ENCODE results near the gene DENND4A. TPM values are rescaled to one million over a fixed set of nuclear protein-coding genes. Genes with fewer than 3 reads are reported as not detected.

Gene DENND4A
- total RNA-seq, 3 donors from 2014 or later (not counting 1 experiment from before 2014, with no cell fraction given), result 65.8 to 84.6 (median 66.1) TPM

DNA sequence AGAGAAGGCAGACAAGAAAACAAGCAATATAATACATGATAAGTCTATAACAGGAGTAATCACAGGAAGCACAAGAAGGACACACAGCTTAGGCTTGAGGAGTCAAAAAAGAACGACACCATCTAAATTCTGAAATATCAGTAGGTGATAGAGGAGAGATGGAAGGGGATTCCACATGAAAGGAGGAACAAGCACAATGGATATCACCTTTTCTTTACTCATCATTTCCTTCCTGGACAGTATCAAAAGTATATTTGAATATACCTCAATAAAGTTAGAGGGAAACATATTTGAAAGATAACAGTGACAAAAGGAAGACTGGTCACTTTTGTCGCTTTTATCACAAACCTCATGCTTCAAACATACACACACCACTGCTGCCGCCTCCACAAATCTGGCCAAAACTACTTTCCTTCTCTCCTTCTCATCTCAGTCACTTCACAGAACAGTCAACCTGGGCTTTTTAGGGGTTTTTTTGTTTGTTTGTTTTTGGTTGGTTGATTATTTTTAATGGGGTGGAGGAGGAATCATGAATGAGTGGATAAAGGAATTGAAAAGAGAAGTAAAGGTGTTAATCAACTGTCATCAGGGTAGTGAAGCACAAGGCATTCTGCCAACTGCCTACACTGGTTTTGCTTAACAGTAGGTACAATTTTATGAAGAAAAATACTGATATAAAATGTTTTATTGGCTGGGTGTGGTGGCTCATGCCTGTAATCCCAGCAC is 18.5 kb downstream of the DENND4A start:
- H3K4me3 ChIP-seq (ENCODE audit: low read length), result no peak overlapping the region
- peaks cover 30% of the 10 kb centered on the region for H3K4me1 ChIP-seq (ENCODE audit: control insufficient read depth, insufficient read depth, low read length)
- intact Hi-C loops (cut with micrococcal nuclease), result loop anchor here (1.0 kb wide), 1 partner anchor 9 kb away; no protein-coding TSS in a partner anchor
- H3K27ac Mint-ChIP-seq, result peak overlapping the region; percentile 44 to 56
- ATAC-seq (peak; percentile 13 to 35 (median 31)), DNase-seq (no peak)
- WGBS (ENCODE audit: insufficient coverage), result 19% methylated on average over 2 of the region's 3 CpGs
- H3K4me3 Mint-ChIP-seq, result peak overlapping the region; percentile 61
- H3K9me3 Mint-ChIP-seq, result no peaks in the 10 kb centered on the region
- peak overlapping the region; percentile 55 for H3K27ac ChIP-seq (ENCODE audit: low read length)
- H3K27me3 Mint-ChIP-seq (ENCODE audit: low read depth in 2 of 2), result no peaks in the 10 kb centered on the region
- H3K27me3 ChIP-seq (ENCODE audit: control insufficient read depth, insufficient read depth, low read length), result no peaks in the 10 kb centered on the region
- H3K9me3 ChIP-seq (ENCODE audit: control insufficient read depth, insufficient read depth, low read length), result no peaks in the 10 kb centered on the region
- TF ChIP-seq, protein P1, sequence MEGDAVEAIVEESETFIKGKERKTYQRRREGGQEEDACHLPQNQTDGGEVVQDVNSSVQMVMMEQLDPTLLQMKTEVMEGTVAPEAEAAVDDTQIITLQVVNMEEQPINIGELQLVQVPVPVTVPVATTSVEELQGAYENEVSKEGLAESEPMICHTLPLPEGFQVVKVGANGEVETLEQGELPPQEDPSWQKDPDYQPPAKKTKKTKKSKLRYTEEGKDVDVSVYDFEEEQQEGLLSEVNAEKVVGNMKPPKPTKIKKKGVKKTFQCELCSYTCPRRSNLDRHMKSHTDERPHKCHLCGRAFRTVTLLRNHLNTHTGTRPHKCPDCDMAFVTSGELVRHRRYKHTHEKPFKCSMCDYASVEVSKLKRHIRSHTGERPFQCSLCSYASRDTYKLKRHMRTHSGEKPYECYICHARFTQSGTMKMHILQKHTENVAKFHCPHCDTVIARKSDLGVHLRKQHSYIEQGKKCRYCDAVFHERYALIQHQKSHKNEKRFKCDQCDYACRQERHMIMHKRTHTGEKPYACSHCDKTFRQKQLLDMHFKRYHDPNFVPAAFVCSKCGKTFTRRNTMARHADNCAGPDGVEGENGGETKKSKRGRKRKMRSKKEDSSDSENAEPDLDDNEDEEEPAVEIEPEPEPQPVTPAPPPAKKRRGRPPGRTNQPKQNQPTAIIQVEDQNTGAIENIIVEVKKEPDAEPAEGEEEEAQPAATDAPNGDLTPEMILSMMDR (IDR thresholded peaks at IDR 0.05), result no peak
- H3K4me1 Mint-ChIP-seq, result peaks cover 45 to 55% of the 10 kb centered on the region in 2 donors
- no peaks in the 10 kb centered on the region for H3K36me3 ChIP-seq (ENCODE audit: control insufficient read depth, insufficient read depth, low read length)
- peaks cover 13% of the 10 kb centered on the region for H3K36me3 Mint-ChIP-seq

DNA sequence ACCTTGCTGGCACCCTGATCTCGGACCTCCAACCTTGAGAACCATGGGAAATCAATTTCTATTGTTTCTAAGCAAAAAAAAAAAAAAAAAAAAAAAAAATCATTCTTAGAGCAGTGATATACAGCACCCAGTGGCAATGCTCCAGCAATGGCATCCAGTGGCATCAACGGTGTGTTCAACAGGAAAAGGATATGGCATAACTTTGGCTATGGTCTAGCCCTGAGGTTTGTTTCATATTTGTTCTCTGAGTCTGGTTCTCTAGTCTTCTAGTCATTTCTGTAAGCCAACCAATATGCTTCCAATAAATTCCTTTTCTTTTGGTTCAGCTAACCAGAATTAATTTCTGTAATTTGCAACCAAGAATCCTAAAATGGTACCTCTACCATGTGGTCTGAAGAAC is 19.2 kb downstream of the DENND4A start:
- H3K27ac ChIP-seq (ENCODE audit: low read length), result peak overlapping the region; percentile 55
- peak in 1 of 2 donors; percentile 30 for DNase-seq
- intact Hi-C loops (cut with micrococcal nuclease), result loop anchor here (1.0 kb wide), 1 partner anchor 9 kb away; no protein-coding TSS in a partner anchor

GRCh38 chr15:65771870-65772269 is 20.2 kb downstream of the DENND4A start:
- Histone ChIP-seq H3K27me3 (ENCODE audit: control insufficient read depth, insufficient read depth, low read length) (no peaks in the 10 kb centered on the region), H3K4me3 (ENCODE audit: low read length) (no peak overlapping the region), H3K27ac (ENCODE audit: low read length) (no peak overlapping the region), H3K36me3 (ENCODE audit: control insufficient read depth, insufficient read depth, low read length) (no peaks in the 10 kb centered on the region), H3K9me3 (ENCODE audit: control insufficient read depth, insufficient read depth, low read length) (no peaks in the 10 kb centered on the region), H3K4me1 (ENCODE audit: control insufficient read depth, insufficient read depth, low read length) (peaks cover 21% of the 10 kb centered on the region)
- H3K4me1 Mint-ChIP-seq, result peaks cover 52 to 65% of the 10 kb centered on the region in 2 donors
- peaks cover 13% of the 10 kb centered on the region for H3K36me3 Mint-ChIP-seq
- intact Hi-C loops (cut with micrococcal nuclease), result no loop called here
- TF ChIP-seq, protein P1 (IDR thresholded peaks at IDR 0.05), result no peak
- H3K4me3 Mint-ChIP-seq, result no peak overlapping the region
- no peaks in the 10 kb centered on the region for H3K9me3 Mint-ChIP-seq
- 87% methylated on average over 7 of the region's 9 CpGs for WGBS (ENCODE audit: insufficient coverage)
- H3K27me3 Mint-ChIP-seq (ENCODE audit: low read depth in 2 of 2), result no peaks in the 10 kb centered on the region
- peak overlapping the region; percentile 27 to 42 for H3K27ac Mint-ChIP-seq
- DNase-seq (no peak), ATAC-seq (no peak)

More for the DNA sequence above, 19.2 kb downstream of the DENND4A start:
- Mint-ChIP-seq H3K9me3 (no peaks in the 10 kb centered on the region), H3K36me3 (peaks cover 13% of the 10 kb centered on the region), H3K4me1 (peaks cover 45 to 56% of the 10 kb centered on the region in 2 donors), H3K27ac (peak overlapping the region; percentile 44 to 56), H3K27me3 (ENCODE audit: low read depth in 2 of 2) (no peaks in the 10 kb centered on the region), H3K4me3 (peak overlapping the region; percentile 38)
- TF ChIP-seq, protein P1 (IDR thresholded peaks at IDR 0.05), result no peak
- 56% methylated on average over 2 of the region's 2 CpGs for WGBS (ENCODE audit: insufficient coverage)
- Histone ChIP-seq H3K9me3 (ENCODE audit: control insufficient read depth, insufficient read depth, low read length) (no peaks in the 10 kb centered on the region), H3K4me3 (ENCODE audit: low read length) (no peak overlapping the region), H3K27me3 (ENCODE audit: control insufficient read depth, insufficient read depth, low read length) (no peaks in the 10 kb centered on the region), H3K4me1 (ENCODE audit: control insufficient read depth, insufficient read depth, low read length) (peaks cover 29% of the 10 kb centered on the region), H3K36me3 (ENCODE audit: control insufficient read depth, insufficient read depth, low read length) (no peaks in the 10 kb centered on the region)
- peak in 2 of 3 donors; percentile 11 to 35 for ATAC-seq
